OCI-LY7 (cell line): ENCODE data around the gene RNF214.

Experiments
- EZH2phosphoT487 ChIP-seq: fragments of 200-600 bp; sonication (generic); IDR thresholded peaks from 2 replicates; pipeline ENCODE4 v1.6.1; 2018; ENCODE audit warnings: low read depth, borderline replicate concordance, mild to moderate bottlenecking, mixed run types, antibody characterized with exemption, low read length, moderate library complexity, mixed read lengths
- TF ChIP-seq, protein P1 (sequence below): fragments of 200-600 bp; sonication (generic); conservative IDR thresholded peaks from 2 replicates; pipeline ENCODE4 v1.5.1; 2014; ENCODE audit warnings: mild to moderate bottlenecking, antibody characterized with exemption, low read length, moderate library complexity, mixed read lengths

- TF ChIP-seq, protein P1, sequence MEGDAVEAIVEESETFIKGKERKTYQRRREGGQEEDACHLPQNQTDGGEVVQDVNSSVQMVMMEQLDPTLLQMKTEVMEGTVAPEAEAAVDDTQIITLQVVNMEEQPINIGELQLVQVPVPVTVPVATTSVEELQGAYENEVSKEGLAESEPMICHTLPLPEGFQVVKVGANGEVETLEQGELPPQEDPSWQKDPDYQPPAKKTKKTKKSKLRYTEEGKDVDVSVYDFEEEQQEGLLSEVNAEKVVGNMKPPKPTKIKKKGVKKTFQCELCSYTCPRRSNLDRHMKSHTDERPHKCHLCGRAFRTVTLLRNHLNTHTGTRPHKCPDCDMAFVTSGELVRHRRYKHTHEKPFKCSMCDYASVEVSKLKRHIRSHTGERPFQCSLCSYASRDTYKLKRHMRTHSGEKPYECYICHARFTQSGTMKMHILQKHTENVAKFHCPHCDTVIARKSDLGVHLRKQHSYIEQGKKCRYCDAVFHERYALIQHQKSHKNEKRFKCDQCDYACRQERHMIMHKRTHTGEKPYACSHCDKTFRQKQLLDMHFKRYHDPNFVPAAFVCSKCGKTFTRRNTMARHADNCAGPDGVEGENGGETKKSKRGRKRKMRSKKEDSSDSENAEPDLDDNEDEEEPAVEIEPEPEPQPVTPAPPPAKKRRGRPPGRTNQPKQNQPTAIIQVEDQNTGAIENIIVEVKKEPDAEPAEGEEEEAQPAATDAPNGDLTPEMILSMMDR: no peak
- no peak for TF ChIP-seq EZH2phosphoT487
Measured at GRCh38 chr11:117187799-117188481, 44.5 kb upstream of the RNF214 start.
